T-helper 17 cell (primary cell): ENCODE data around the gene SYNE1. TPM values are rescaled to one million over a fixed set of nuclear protein-coding genes. Genes with fewer than 3 reads are reported as not detected.
"Not testable (repeated sequence)": the region's sequence is repeated elsewhere in the genome, so short reads cannot be mapped to it uniquely, and the experiment has no call there.

Experiments
- ATAC-seq: fragments of 150-1000 bp; cut with Tn5 transposase; 2 replicates; pipeline ENCODE4 v1.10.0; 2021; ENCODE audit warnings: mild to moderate bottlenecking, moderate library complexity
- DNase-seq, 3 donors: peaks; one replicate each; pipeline versions ENCODE4 v3.0.0 to v3.0.0-alpha.2; 2020 to 2021
- H3K9me3 ChIP-seq: one replicate; pipeline ENCODE4 v1.7.0; 2013; ENCODE audit warnings: low read length, mild to moderate bottlenecking; ENCODE audit not compliant: control insufficient read depth, poor library complexity, severe bottlenecking
- H3K27ac Mint-ChIP-seq: one replicate; pipeline ENCODE4 v1.8.0; 2022; ENCODE audit warnings: mild to moderate bottlenecking, moderate library complexity, mixed read lengths
- H3K27me3 Mint-ChIP-seq: one replicate; pipeline ENCODE4 v1.8.0; 2022; ENCODE audit warnings: mixed read lengths
- H3K36me3 Mint-ChIP-seq: one replicate; pipeline ENCODE4 v1.8.0; 2022; ENCODE audit warnings: low read depth, mixed read lengths
- H3K4me1 Mint-ChIP-seq: one replicate; pipeline ENCODE4 v1.8.0; 2022; ENCODE audit warnings: mild to moderate bottlenecking, mixed read lengths
- H3K4me3 Mint-ChIP-seq: one replicate; pipeline ENCODE4 v1.8.0; 2022; ENCODE audit warnings: mild to moderate bottlenecking, moderate library complexity, mixed read lengths
- total RNA-seq, 4 donors: library from RNA in 2 of 4; stranded (reverse) in 2 of 4; gene quantifications; one replicate each; pipeline ENCODE4 v1.2.3 and lab custom pipeline; 2022 to 2026

Gene SYNE1
- total RNA-seq, 2 donors from 2014 or later: 131 to 165 TPM

GRCh38 chr6:152532556-152533422 is 104.4 kb downstream of the SYNE1 start:
- H3K9me3 ChIP-seq: no peaks in the 10 kb centered on the region
- Mint-ChIP-seq H3K27me3 (peaks cover 11% of the 10 kb centered on the region), H3K4me3 (no peak overlapping the region), H3K36me3 (no peaks in the 10 kb centered on the region), H3K4me1 (no peaks in the 10 kb centered on the region), H3K27ac (no peak overlapping the region)
- ATAC-seq (no peak), DNase-seq (no peak)

- no peak overlapping the region for H3K27ac Mint-ChIP-seq
- H3K27me3 Mint-ChIP-seq: peaks cover 12% of the 10 kb centered on the region
- no peaks in the 10 kb centered on the region for H3K36me3 Mint-ChIP-seq
- ATAC-seq: no peak
- H3K9me3 ChIP-seq: no peaks in the 10 kb centered on the region
- H3K4me1 Mint-ChIP-seq: no peaks in the 10 kb centered on the region
- DNase-seq: no peak
- H3K4me3 Mint-ChIP-seq: no peak overlapping the region
Measured at GRCh38 chr6:152531659-152532058, 105.5 kb downstream of the SYNE1 start.

GRCh38 chr6:152529369-152529768 is 107.8 kb downstream of the SYNE1 start:
- Mint-ChIP-seq H3K4me1 (no peaks in the 10 kb centered on the region), H3K27ac (no peak overlapping the region), H3K4me3 (no peak overlapping the region), H3K27me3 (peaks cover 13% of the 10 kb centered on the region), H3K36me3 (no peaks in the 10 kb centered on the region)
- no peaks in the 10 kb centered on the region for H3K9me3 ChIP-seq
- ATAC-seq (no peak), DNase-seq (no peak)

- H3K9me3 ChIP-seq, H3K27me3 Mint-ChIP-seq, H3K36me3 Mint-ChIP-seq, DNase-seq, ATAC-seq, H3K27ac Mint-ChIP-seq, H3K4me3 Mint-ChIP-seq, H3K4me1 Mint-ChIP-seq: not testable (repeated sequence)
Measured at GRCh38 chr6:152514120-152514519, 123.0 kb downstream of the SYNE1 start.

- H3K4me1 Mint-ChIP-seq: no peaks in the 10 kb centered on the region
- H3K27ac Mint-ChIP-seq: no peak overlapping the region
- DNase-seq (no peak), ATAC-seq (no peak)
- H3K27me3 Mint-ChIP-seq: peaks cover 12% of the 10 kb centered on the region
- H3K9me3 ChIP-seq: no peaks in the 10 kb centered on the region
- no peak overlapping the region for H3K4me3 Mint-ChIP-seq
- no peaks in the 10 kb centered on the region for H3K36me3 Mint-ChIP-seq
Measured at GRCh38 chr6:152509916-152510315, 127.2 kb downstream of the SYNE1 start.

DNA sequence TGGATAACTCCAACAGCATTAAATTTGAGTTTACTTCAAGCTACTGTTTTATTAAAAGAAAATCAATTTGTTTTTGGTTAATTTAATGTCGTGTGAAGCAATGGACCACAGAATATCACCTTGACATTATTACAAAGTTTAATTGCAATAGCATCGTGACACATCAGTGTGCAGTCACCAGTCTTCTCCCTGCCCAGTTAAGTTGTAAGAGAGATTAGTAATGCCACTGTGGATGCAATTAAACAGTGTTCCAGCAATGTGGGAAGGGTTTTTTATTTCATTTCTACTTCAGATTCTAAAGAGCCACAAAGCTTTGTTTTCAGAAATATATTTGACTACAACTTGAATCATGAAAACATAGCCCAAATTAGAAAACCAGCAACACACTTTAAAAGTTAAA is 128.7 kb downstream of the SYNE1 start:
- no peak overlapping the region for H3K27ac Mint-ChIP-seq
- no peaks in the 10 kb centered on the region for H3K9me3 ChIP-seq
- peaks cover 12% of the 10 kb centered on the region for H3K27me3 Mint-ChIP-seq
- ATAC-seq: no peak
- no peaks in the 10 kb centered on the region for H3K4me1 Mint-ChIP-seq
- H3K36me3 Mint-ChIP-seq: no peaks in the 10 kb centered on the region
- H3K4me3 Mint-ChIP-seq: no peak overlapping the region
- DNase-seq: no peak

DNA sequence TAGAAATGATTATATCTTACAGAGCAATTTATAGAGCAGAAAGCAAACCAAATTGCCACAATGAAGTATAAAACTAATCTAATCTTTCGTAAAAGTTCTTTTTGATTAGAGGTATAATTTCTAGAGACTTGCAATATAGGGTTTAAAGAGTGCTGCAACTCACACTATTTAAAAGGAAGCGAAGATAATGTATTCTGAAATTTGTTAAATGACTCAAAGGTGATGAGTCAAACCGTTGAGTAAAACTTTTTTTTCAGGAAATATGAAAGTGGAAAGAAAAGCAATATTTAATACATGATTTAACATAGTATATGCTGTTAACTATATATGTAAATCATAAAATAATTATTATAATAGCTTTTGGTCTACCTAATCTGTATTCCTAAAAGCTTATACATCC is 133.6 kb downstream of the SYNE1 start:
- H3K9me3 ChIP-seq: no peaks in the 10 kb centered on the region
- no peak for ATAC-seq
- peaks cover 5% of the 10 kb centered on the region for H3K27me3 Mint-ChIP-seq
- no peak overlapping the region for H3K4me3 Mint-ChIP-seq
- no peak overlapping the region for H3K27ac Mint-ChIP-seq
- no peaks in the 10 kb centered on the region for H3K36me3 Mint-ChIP-seq
- DNase-seq: no peak
- no peaks in the 10 kb centered on the region for H3K4me1 Mint-ChIP-seq

- Mint-ChIP-seq H3K27me3 (peaks cover 5% of the 10 kb centered on the region), H3K4me3 (no peak overlapping the region), H3K27ac (no peak overlapping the region), H3K4me1 (no peaks in the 10 kb centered on the region), H3K36me3 (no peaks in the 10 kb centered on the region)
- no peak for ATAC-seq
- no peak for DNase-seq
- no peaks in the 10 kb centered on the region for H3K9me3 ChIP-seq
Measured at GRCh38 chr6:152502421-152503188, 134.6 kb downstream of the SYNE1 start.

- no peak overlapping the region for H3K27ac Mint-ChIP-seq
- H3K27me3 Mint-ChIP-seq: no peaks in the 10 kb centered on the region
- ATAC-seq (no peak), DNase-seq (no peak)
- H3K4me3 Mint-ChIP-seq: no peak overlapping the region
- no peaks in the 10 kb centered on the region for H3K9me3 ChIP-seq
- H3K4me1 Mint-ChIP-seq: no peaks in the 10 kb centered on the region
- H3K36me3 Mint-ChIP-seq: no peaks in the 10 kb centered on the region
Measured at GRCh38 chr6:152499931-152500330, 137.2 kb downstream of the SYNE1 start.

GRCh38 chr6:152496731-152497130 is 140.4 kb downstream of the SYNE1 start:
- H3K27ac Mint-ChIP-seq: no peak overlapping the region
- no peaks in the 10 kb centered on the region for H3K36me3 Mint-ChIP-seq
- H3K27me3 Mint-ChIP-seq: no peaks in the 10 kb centered on the region
- H3K4me1 Mint-ChIP-seq: no peaks in the 10 kb centered on the region
- DNase-seq: no peak
- ATAC-seq: no peak
- H3K4me3 Mint-ChIP-seq: no peak overlapping the region
- no peaks in the 10 kb centered on the region for H3K9me3 ChIP-seq

DNA sequence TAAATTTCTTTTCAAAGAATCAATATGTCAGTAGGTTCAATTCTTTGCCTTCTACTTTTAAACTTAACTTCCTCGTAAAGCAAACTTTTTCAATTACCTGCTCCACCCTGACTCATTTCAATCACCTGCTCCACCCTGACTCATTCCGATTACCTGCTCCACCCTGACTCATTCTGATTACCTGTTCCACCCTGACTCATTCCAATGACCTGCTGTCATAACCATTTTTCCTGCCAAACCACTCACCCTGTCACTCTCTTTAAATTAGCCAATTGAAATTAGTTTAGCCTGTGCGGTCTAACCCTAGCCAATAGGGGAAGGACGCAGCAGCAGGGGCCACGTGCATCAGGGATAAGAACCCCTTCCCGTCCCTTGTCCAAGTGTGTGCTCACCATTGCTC is 141.7 kb downstream of the SYNE1 start:
- not testable (repeated sequence) for H3K27ac Mint-ChIP-seq, H3K27me3 Mint-ChIP-seq, H3K4me1 Mint-ChIP-seq, H3K4me3 Mint-ChIP-seq, DNase-seq, ATAC-seq, H3K36me3 Mint-ChIP-seq, H3K9me3 ChIP-seq

GRCh38 chr6:152492281-152492680 is 144.9 kb downstream of the SYNE1 start:
- not testable (repeated sequence) for ATAC-seq, DNase-seq, H3K27ac Mint-ChIP-seq, H3K36me3 Mint-ChIP-seq, H3K9me3 ChIP-seq, H3K27me3 Mint-ChIP-seq, H3K4me1 Mint-ChIP-seq, H3K4me3 Mint-ChIP-seq

DNA sequence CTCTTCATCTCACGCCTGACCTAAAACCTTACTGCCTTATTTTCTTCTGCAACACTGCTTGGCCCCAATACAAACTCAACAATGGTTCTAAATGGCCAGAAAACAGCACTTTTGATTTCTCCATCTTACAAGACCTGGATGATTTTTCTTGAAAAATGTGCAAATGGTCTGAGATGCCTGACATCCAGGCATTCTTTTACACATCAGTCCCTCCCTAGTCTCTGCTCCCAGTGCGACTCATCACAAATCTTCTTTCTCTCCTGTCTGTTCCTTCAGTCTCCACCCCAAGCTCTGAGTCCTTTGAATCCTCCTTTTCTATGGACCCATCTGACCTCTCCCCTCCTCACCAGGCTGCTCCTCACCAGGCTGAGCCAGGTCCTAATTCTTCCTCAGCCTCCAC is 145.7 kb downstream of the SYNE1 start:
- H3K36me3 Mint-ChIP-seq, H3K27ac Mint-ChIP-seq, H3K4me1 Mint-ChIP-seq, H3K27me3 Mint-ChIP-seq, H3K9me3 ChIP-seq, ATAC-seq, DNase-seq, H3K4me3 Mint-ChIP-seq: not testable (repeated sequence)
